ENCODE data around the gene HAPLN1.

Gene HAPLN1

DNA sequence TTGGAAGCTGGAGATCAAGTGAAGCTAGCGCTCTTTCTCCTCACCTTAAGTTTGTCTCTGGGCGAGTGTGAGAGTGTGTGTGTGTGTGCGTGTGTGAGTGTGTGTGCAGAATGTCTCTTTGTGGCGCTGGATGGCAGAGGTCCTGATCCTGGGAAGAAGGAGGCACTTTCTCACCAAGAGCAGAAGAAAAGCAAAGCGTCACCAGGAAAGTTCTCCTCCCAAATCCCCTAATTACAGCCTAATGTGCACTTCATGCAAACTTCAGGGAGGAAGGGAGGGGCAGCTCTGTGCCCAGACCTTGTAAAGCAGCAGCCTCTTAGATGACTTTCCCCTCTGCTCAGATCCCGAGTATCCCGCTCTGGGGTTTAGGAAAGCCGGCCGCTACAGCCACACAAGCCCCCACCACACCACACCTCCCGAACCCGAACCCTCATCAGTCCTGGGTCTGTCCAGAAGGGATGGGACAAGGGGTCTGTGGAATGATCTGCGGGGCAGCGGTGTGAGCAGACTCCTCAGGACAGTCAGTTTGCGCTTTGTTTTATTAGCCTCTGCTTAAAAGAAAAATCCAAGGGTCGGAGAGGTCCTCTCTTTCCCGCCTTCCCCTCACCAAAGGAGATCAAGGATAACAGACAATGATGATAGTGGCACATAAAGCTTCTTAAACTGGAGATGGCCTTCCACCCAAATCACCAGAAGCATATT is at the start of gene HAPLN1:
Gene HAPLN1 (minus strand): TSS at position 20 of the 702 bp plus-strand sequence. CDS start 47,332 bp downstream, outside the sequence.
- Histone ChIP-seq H3K9me2 (replicated peaks; ENCODE audit: low read depth, low read length) (no peaks in the 10 kb centered on the region), H3K79me2 (ENCODE audit: insufficient read depth, low read length) (no peaks in the 10 kb centered on the region), H3K36me3 (ENCODE audit: insufficient read depth, low read length) (no peaks in the 10 kb centered on the region), H3K9ac (ENCODE audit: low read depth, low read length, poor library complexity, severe bottlenecking) (no peak within 1 kb of the TSS), H2AFZ (ENCODE audit: low read length) (no peak within 1 kb of the TSS), H3K9me3 (ENCODE audit: insufficient read depth, low read depth, low read length) (no peaks in the 10 kb centered on the region), H4K20me1 (ENCODE audit: insufficient read depth, low read length, poor library complexity, severe bottlenecking) (no peaks in the 10 kb centered on the region), H3K27me3 (ENCODE audit: insufficient read depth, low read length, poor library complexity, severe bottlenecking) (no peaks in the 10 kb centered on the region), H3K4me2 (ENCODE audit: low read depth, low read length, poor library complexity, severe bottlenecking) (no peak within 1 kb of the TSS), H3K4me1 (ENCODE audit: insufficient read depth, low read length, poor library complexity, severe bottlenecking) (peaks cover 5% of the 10 kb centered on the region), H3F3A (ENCODE audit: low read depth) (no peaks in the 10 kb centered on the region), H3K4me3 (ENCODE audit: low read length, poor library complexity, severe bottlenecking) (no peak within 1 kb of the TSS)
- no peak for TF ChIP-seq EZH2phosphoT487 (IDR thresholded peaks at IDR 0.05; ENCODE audit: borderline replicate concordance)
- TF ChIP-seq, protein P1, sequence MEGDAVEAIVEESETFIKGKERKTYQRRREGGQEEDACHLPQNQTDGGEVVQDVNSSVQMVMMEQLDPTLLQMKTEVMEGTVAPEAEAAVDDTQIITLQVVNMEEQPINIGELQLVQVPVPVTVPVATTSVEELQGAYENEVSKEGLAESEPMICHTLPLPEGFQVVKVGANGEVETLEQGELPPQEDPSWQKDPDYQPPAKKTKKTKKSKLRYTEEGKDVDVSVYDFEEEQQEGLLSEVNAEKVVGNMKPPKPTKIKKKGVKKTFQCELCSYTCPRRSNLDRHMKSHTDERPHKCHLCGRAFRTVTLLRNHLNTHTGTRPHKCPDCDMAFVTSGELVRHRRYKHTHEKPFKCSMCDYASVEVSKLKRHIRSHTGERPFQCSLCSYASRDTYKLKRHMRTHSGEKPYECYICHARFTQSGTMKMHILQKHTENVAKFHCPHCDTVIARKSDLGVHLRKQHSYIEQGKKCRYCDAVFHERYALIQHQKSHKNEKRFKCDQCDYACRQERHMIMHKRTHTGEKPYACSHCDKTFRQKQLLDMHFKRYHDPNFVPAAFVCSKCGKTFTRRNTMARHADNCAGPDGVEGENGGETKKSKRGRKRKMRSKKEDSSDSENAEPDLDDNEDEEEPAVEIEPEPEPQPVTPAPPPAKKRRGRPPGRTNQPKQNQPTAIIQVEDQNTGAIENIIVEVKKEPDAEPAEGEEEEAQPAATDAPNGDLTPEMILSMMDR (conservative IDR thresholded peaks at IDR 0.05; ENCODE audit: low read length), result no peak

DNA sequence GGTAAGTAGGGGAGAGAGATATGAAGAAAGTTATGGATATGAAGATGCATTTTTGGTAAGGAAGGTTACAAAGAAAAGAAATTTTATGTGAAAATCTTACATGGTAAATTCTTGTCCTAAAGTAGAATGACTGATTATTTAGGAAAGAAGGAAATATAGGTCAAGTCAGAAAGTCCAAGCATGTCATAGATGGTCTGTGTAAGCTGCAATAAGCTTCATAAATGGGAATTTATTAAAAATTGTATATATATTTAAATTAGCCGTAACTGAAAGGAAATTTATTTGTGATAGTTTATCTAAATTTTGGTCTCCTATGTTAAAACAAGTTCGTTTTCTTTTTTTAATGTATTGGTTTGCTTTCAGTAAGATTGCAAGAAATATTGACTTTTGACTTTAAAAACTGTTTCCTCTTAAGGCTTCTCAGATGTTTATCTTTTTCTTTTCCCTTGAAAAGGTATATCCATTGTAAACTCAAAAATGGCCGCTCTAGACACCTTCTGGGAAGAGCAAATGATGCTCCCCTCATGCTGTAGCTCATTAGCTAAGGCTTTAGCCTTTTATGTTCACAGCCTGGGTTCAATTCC is 46.8 kb upstream of the HAPLN1 start:
- no peaks in the 10 kb centered on the region for H3K9me2 ChIP-seq (replicated peaks; ENCODE audit: low read depth, low read length)
- H3K4me3 ChIP-seq (ENCODE audit: low read length, poor library complexity, severe bottlenecking), result no peak overlapping the region
- no peaks in the 10 kb centered on the region; the same call in 1 of the 2 replicates for H3K9me3 ChIP-seq (ENCODE audit: insufficient read depth, low read depth, low read length)
- H4K20me1 ChIP-seq (ENCODE audit: insufficient read depth, low read length, poor library complexity, severe bottlenecking), result no peaks in the 10 kb centered on the region
- no peaks in the 10 kb centered on the region for H3K79me2 ChIP-seq (ENCODE audit: insufficient read depth, low read length)
- no peaks in the 10 kb centered on the region for H3F3A ChIP-seq (ENCODE audit: low read depth)
- peaks cover 11% of the 10 kb centered on the region for H3K27me3 ChIP-seq (ENCODE audit: insufficient read depth, low read length, poor library complexity, severe bottlenecking)
- no peak overlapping the region for H2AFZ ChIP-seq (ENCODE audit: low read length)
- H3K4me2 ChIP-seq (ENCODE audit: low read depth, low read length, poor library complexity, severe bottlenecking), result no peak overlapping the region
- H3K4me1 ChIP-seq (ENCODE audit: insufficient read depth, low read length, poor library complexity, severe bottlenecking), result no peaks in the 10 kb centered on the region
- H3K9ac ChIP-seq (ENCODE audit: low read depth, low read length, poor library complexity, severe bottlenecking), result no peak overlapping the region
- TF ChIP-seq, protein P1 (conservative IDR thresholded peaks at IDR 0.05; ENCODE audit: low read length), result no peak
- TF ChIP-seq EZH2phosphoT487 (IDR thresholded peaks at IDR 0.05; ENCODE audit: borderline replicate concordance), result no peak
- H3K36me3 ChIP-seq (ENCODE audit: insufficient read depth, low read length), result no peaks in the 10 kb centered on the region

DNA sequence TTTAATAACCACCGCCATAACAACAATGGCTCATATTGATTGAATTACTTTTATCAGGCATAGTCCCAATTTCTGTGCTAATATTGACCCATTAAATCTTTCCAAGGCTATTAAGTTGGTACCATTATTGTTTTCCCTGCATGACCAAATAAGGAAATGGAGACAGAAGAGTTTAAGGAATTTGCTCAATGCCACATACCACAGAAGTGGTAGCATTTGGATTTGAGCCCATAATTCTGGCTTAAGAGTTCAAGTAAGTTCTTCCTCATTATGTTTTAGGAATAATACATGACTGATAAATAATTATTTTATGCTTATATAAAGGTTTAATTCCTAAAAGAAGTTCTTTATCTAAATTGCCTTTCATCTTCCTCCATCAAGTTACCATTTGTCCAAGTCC is 43.4 kb upstream of the HAPLN1 start:
- H3F3A ChIP-seq (ENCODE audit: low read depth), result no peaks in the 10 kb centered on the region
- H3K4me2 ChIP-seq (ENCODE audit: low read depth, low read length, poor library complexity, severe bottlenecking), result no peak overlapping the region
- H3K9me3 ChIP-seq (ENCODE audit: insufficient read depth, low read depth, low read length), result no peaks in the 10 kb centered on the region; the same call in 1 of the 2 replicates
- no peaks in the 10 kb centered on the region for H3K36me3 ChIP-seq (ENCODE audit: insufficient read depth, low read length)
- no peak overlapping the region for H3K9ac ChIP-seq (ENCODE audit: low read depth, low read length, poor library complexity, severe bottlenecking)
- no peak overlapping the region for H2AFZ ChIP-seq (ENCODE audit: low read length)
- peaks cover 30% of the 10 kb centered on the region for H3K27me3 ChIP-seq (ENCODE audit: insufficient read depth, low read length, poor library complexity, severe bottlenecking)
- no peaks in the 10 kb centered on the region for H3K9me2 ChIP-seq (replicated peaks; ENCODE audit: low read depth, low read length)
- H3K4me1 ChIP-seq (ENCODE audit: insufficient read depth, low read length, poor library complexity, severe bottlenecking), result no peaks in the 10 kb centered on the region
- no peaks in the 10 kb centered on the region for H4K20me1 ChIP-seq (ENCODE audit: insufficient read depth, low read length, poor library complexity, severe bottlenecking)
- TF ChIP-seq, protein P1 (conservative IDR thresholded peaks at IDR 0.05; ENCODE audit: low read length), result no peak
- TF ChIP-seq EZH2phosphoT487 (IDR thresholded peaks at IDR 0.05; ENCODE audit: borderline replicate concordance), result no peak
- H3K79me2 ChIP-seq (ENCODE audit: insufficient read depth, low read length), result no peaks in the 10 kb centered on the region
- H3K4me3 ChIP-seq (ENCODE audit: low read length, poor library complexity, severe bottlenecking), result no peak overlapping the region

Measured in Loucy (cell line).